ENCODE measurements around the gene FBXL13.
"Not testable (repeated sequence)": the region's sequence is repeated elsewhere in the genome, so short reads cannot be mapped to it uniquely, and the experiment has no call there.

Gene FBXL13

DNA sequence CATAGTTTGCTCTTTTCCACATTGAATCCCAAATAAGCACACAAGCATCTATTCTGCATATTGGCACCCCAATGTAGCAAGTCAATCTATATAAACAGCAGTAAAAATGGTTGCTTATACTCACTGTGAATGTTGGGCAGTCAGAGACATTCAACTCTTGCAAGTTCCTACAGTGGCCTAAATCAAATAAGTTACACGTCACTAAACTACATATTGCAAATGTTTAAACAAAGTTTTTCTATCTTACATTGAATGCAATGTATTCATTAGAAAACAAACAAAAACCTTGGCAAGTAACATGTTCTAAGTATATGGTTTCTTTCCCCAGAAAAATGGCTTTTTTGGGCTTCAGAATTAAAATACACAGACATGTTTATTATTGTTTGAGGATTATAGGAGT is 142.8 kb downstream of the FBXL13 start:
- DNase-seq: no peak

DNA sequence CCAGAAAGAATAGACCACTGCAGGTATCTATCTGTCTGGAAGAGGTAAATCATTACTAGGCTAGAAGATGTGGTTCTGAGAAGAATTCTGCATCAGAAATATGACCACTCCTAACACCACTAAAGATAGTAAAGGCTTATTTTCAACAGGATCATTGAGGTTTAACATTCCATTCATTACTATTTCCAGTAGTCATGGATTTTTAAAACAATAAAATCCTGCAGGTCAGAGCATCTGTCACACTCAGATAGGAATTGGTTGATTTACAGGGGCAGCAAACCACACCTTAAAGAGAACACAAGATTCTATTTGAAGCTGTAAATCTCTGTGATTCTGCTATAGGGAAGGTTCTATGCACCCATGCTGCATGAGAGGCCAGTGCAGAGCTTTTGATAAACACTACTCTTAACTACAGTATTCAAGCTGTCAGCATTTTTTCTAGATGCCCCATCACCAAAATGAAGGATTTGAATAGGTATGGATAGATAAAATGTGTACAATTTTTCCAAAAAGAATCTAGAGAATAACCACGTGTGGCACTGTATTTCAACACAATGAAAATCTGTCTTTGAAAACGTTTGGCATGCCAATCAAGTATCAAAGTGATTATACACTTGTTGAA is 147.2 kb downstream of the FBXL13 start:
- no peak for DNase-seq

DNA sequence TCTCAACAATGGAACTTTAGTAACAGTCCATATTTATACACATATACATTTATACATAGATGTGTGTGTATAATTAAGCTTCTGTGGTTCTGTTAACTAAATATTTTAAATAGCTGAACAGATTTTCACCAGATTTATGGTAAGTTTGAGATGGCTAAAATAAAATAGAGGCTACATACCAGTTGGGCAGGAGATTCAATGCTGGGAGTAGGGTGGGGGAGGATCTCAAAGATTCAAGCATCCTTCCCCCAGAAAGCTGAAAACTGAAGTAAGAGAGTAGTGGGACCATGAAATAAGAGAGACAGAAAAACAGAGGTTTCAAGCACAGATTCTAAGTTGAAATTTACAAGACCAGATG is 147.8 kb downstream of the FBXL13 start:
- no peak for DNase-seq

DNA sequence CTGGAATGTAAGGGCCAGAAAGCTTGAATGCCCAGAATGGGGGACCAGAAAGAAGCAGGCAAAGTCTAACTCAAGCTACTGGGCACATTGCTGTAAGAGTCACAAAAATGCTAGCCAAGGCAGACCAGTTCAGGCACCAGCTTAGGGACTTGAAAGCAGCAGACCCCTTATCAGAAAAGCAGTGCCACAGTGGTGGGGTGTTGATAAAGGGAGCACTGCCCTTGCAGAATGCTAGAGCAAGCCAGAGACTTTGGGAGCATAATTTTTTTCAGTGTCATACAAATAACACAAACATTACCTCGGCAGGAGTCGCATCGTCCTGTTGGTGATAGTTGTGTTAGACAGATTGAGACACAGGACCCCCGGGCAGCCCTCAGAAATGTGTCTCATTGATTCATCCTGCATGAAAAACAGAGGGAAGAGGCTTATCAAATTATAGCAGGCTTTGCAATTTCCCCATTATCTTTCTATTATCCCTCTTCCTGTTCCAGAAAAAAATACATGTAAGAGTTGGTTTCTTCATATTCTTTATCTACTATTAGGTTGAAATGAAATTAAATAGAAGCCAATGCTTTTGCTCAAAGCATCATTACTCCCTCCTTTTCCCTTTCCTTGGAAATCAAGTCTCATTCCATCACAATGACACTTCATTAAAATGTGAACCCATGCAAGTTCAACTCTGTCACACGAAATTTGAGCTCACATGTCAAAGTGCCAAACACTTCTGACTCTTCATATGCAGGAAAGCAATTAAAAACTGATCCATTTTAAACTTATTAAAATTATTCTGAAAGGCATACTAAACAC is 148.4 kb downstream of the FBXL13 start:
- DNase-seq: no peak

DNA sequence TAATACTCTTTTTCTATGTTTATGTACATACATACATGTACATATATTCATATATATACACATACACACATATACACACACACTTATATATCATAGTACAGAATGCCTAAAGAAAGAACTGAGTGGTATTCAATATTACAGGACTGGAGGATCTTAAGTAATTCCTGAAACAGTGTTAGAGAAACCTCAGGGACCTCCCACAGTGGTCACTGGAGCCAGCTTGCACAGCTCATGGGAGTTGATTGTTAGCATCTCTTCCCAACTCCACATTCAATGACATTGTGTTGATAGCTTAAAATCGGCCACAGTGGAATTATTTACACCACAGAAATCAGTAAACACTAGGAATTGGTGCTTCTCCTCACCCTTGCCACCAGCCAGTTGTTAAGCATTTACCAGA is 155.8 kb downstream of the FBXL13 start:
- DNase-seq: no peak

DNA sequence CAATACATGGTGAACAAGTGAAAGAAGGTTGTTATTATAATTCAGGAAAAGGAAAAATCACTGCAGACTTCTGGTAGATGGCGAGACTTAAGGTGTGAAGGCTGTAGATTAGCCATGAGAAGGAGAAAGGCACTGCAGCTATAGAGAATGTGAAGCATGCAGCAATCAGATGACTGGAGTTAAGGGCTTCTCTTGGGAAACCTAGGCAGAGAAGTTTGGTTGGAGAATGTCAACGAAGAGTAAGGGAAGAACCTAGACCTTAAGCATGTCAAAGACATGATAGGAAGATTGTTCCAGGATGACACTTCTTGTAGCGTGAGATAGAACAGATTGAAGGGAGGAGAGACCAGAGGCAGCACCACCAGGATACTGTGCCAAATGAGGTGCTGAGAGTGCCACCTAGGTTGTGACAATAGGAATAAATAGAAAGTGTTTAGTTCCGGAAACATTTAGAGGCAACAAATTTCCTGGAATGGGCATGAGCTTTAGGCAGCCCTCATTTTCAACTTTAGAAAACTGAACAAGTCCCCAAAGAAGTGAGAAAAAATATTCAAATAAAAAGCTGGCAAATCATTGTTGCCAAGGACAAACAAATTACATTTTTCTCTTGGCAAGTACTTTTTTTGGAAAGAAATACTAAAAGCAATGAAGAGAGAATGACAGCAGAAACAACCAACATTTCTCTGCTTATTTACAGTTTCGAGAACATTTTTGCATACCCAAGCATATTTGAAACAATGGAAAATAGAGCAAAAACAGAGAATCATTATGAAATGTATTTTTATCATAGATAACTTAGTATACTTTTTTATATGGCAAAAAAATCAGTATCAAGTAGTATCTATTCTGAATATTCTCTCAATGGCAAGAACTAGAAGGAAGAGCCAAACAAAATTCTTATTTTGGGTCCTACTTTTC is 156.9 kb downstream of the FBXL13 start:
- no peak for DNase-seq

DNA sequence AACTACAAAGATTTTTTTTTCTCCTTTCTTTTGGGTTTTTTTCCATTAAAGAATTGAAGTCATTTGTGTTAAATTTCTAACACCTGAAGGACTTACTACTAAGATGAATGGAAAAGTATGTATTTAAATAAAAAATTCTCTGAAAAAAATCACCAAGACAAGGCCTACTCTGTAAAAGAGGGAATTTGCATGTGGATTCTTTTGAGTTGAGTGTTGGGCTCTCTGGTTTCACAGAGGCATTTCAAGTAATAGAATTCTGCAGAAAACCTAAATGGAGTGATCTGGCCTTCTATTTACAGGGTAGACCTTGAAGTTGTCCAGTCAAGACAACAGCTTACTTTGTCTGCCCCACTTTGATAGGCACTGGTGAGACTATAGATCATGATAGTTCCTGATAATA is 157.7 kb downstream of the FBXL13 start:
- no peak for DNase-seq

DNA sequence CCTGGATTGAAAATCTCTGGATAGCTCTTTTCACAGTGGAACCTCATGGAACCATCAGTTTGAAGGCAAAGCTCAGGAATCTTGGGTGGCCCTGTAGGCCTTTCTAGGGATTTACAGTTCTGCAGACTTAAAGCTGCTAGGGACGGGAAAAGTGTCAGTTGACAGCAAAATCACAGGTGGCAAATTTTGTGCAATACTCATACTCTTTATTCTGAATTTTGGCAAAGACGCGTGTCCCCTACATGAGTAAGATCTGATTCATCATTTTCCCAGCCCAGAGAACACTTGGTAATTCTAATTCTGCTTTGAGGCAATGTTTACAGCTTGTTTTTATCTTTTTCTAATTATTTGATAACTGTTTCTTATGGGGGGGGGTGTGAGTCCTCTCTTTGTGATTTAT is 158.2 kb downstream of the FBXL13 start:
- no peak for DNase-seq

DNA sequence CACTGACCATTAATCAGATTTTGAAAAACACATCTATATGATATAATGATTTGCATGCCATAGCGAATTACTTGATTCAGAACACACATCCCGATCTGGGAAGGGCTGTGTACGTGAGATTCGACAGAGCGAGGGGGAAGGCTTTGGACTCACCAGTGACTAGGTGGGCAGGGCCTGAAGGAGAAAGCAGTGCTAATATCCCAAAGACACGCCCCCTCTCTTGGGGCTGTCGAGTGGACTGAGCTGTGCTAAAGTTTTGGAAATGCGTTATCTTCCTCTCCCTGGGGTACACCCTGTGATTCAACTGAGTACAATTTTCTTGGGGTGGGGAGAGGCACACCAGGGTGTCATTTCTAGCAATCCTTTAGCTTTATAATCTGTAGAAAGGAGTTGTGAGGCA is 160.0 kb downstream of the FBXL13 start:
- DNase-seq: no peak

DNA sequence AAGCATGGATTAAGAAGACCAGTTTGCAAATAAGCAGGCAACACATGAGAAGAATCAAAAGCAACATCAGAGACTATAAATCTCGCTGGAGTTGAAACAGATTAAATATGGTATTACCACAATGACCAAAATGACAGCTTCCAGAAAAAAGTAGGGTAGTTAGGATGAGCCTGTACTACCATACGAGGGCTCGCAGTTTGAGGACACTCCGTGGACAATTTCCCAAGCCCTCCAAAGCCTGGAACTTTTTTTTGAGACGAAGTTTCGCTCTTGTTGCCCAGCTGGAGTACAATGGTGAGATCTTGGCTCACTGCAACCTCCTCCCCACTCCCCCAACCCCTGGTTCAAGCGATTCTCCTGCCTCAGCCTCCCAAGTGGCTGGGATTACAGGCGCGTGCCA is 160.8 kb downstream of the FBXL13 start:
- DNase-seq: no peak

DNA sequence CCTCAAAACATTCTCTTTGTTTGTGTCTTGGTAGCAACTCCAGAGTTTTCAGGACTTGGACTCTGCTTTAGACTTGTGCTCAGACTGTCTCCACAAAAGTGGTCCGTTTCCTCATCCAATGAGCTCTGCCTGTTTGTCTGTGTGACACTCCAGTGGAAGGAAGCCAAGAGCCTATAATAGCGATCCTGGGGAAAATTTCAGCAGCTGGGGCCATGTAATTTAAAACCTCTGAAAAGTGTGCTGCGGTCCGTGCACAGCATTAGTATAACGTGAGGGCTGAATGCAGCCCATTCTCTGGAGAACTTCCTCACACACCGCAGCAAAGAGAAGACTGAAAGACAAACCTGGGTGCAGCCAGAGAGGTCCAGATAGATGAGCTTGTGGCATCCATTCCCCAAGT is 161.9 kb downstream of the FBXL13 start, which contains the start of gene LRRC17:
LRRC17 (plus strand) TSS at position 259 of the 400 bp plus-strand sequence. CDS start 20,914 bp downstream, outside the sequence.
- DNase-seq: peak; percentile 5

DNA sequence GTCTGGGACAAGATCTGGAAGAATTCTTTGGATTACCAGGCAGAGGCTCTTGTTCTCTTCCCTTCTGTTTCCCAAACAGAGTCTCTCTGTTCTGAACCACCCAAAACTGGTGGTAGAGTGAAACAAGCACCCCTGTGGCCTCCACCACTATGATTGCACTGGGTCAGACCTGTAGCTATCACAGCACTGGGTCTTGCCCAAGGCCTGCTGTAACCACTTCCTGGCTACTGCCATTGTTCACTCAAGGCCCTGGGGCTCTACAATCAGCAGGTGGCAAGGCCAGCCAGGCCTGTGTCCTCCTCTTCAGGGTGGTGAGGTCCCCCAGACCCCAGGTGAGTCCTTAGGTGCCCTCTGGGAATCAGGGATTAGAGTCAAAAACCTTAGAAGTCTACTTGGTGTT is 165.9 kb downstream of the FBXL13 start:
- no peak for DNase-seq

DNA sequence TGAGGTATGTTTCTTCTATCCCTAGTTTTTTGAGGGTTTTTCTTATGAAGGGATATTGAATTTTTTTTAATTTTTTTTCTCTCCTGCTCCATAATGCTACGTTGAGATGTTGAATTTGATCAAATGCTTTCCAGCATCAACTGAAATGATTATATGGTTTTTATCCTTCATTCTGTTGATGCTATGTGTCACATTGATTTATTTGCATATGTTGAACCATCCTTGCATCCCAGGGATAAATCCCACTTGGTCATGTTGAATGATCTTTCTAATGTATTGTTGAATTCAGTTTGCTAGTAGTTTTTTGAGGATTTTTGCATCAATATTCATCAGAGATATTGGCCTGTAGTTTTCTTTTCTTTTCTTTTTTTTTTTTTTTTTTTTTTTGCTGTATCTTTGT is 171.0 kb downstream of the FBXL13 start:
- not testable (repeated sequence) for DNase-seq

DNA sequence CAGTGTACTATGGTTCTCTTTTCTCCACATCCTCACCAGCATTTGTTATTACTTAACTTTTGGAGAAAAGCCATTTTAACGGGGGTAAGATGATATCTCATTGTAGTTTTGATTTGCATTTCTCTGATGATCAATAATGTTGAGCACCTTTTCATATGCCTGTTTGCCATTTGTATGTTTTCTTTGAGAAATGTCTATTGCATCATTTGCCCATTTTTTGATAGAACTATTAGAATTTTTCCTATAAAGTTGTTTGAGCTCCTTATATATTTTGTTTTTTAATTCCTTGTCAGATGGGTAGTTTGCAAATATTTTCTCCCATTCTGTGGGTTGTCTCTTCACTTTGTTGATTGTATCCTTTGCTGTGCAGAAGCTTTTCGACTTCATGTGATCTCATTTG is 172.5 kb downstream of the FBXL13 start:
- not testable (repeated sequence) for DNase-seq

DNA sequence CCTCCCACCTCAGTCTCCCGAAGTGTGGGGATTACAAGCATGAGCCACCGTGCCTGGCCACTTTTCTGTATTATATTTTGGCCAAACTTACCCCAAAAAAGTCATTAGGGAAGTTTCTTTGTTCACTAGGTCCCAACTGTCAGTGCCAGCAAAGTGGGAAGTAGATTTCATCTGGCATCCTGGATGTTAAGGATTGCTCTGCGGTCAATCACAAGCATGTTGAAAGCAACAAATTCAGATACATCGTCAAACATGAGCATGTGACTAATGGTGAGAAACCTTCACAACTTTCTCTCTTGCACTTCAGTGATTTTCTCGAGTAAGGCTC is 176.1 kb downstream of the FBXL13 start:
- no peak for DNase-seq

DNA sequence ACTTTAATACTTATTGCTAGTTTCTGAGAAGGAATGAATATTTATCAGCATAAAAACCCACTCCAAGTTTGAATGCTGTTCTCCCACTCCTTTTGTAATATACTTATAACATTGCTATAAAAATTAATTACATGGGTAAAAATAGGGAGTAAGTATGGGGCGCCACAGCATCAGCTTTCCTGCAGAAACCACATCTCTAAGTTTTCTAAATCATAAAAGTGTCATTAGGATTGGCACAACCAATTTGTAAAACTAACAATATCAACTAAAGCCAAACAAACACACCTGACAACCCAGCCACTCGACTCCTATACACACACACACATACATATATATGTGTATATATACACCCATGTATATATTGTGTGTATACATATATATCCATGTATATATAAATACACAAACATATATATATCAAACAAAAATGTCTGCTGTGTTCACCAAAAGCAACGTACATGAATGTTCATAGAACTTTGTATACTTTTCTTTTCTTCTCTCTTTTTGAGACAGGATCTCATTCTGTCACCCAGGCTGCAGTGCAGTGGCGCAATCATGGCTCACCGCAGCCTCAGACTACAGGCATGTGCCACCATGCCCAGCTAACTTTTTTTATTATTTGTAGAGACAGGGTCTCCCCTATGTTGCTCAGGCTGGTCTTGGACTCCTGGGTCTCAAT is 176.6 kb downstream of the FBXL13 start:
- DNase-seq: no peak

DNA sequence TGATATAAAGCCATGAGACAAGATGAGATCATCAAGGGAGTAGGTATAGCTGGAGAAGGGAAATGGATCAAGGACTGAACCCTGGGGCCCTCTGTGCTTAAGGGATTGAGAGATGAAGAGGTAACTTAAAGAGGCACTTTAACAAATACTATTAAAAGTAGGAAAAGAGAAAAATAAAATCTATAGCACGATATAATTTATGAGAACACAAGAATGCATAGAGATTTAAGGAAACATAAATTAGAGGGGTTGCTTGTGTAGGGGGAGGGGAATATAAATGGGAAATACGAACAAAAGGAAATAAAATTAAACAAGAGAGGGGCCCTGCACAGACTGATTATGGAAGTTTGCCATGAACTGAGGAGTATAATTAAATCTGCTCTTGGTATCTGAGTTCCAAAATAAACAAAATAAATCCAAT is 177.4 kb downstream of the FBXL13 start:
- no peak for DNase-seq

DNA sequence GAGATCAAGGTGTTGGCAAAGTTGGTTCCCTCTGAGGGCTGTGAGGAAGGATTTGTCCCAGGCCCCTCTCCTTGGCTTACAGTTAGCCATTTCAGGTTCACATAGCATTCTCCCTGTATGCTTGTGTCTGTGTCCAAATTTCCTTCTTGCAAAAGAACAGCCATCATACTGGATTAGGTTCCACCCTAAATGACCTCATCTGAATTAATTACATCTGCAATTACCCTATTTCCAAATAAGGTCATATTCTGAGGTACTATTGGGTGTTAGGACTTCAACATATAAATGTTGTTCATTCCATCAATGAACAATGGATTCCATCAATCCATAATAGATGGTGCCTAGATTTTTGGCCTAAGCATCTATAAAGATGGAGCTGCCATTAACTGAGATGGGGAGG is 178.0 kb downstream of the FBXL13 start:
- no peak for DNase-seq

DNA sequence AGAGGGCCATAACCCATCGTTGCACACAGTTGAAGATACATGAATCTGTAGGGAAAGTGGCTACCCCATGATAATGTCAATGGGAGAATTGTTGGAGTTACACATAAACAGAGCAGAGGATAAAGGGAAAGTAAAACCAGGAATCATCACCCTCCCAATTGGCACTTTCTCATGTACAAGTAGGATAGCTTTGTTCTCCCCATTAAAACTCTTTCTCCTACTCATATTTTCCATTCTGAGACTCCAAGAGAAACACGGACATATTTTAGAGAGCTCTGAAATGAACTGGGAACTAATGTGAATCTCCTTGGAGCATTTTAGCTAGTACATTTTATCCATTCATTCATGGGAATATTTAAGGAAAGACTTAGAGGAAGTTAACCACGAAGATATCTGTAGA is 179.0 kb downstream of the FBXL13 start:
- DNase-seq: no peak

DNA sequence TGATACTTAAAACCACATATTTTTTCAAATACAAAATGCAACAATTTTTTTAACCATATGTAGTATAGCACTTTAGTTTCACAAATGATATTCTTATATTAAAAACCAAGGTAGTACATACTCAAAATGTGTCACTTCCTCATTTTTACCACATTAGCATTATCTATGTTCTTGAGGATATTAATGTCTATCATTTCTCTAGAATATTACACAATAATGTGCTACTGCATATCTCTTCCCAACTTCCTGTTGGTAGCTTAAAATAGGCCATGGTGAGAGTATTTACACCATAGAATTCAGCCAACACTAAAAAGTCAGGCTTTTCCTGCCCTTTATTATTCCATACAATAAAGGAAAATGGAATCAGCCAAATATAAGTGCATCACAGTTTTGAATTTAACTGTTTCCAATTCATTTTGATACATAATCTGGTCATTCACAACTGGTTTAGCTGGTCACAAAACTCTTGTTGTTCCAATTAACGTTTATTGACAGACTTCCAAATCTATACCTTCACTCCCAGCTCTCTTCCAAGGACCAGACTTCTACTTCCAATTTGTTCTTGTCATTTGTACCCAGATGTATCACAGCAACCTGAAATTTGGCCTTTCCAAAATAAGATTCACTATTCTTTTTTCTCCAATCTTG is 181.8 kb downstream of the FBXL13 start:
- DNase-seq: no peak

DNA sequence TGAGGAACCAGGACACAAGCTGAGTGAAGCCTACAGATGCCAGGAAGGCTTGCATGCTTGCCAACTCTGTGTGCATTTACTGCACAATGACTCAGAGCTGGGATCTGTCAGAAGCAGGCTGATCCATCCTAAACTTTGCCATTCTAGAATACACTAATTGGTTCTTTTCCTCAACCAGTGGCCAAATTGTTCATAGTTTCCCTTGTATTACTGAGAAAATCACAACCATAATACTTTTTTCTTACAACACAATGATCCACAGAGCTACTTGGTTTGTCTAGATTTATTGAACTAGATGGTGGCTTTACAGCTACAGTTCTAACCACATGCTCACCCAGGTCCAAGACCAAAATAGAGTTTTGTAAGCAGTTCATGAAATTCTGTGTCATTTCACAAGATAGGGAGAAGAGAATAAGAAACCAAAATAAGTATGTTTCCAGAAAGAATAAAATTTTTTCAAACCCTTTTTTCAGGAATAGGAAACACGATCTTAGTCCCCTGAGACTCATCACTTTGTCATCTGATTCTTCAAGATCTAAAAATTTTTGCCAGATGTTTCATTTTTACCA is 182.8 kb downstream of the FBXL13 start:
- DNase-seq: no peak

Measured in midbrain (tissue), 1 donor.